ENCODE measurements around the gene CCSER2.

Gene CCSER2

DNA sequence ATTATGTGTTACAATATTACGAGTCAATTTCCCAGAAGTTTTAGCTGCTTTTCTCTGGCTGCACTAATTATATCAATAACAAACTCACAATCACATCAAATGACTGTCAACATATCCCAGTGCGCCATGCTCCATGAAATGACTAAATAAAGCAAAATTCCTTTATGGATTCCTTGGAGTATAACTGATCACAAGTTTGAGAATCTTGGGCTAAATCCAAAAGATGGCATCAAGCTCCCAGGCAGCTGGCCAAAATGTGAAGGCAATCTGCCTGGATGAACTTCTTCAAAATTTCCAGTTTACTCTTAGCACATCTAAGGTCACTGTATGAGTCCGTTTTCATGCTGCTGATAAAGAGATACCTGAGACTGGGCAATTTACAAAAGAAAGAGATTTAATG is 210.8 kb downstream of the CCSER2 start:
- TF ChIP-seq, protein P1, sequence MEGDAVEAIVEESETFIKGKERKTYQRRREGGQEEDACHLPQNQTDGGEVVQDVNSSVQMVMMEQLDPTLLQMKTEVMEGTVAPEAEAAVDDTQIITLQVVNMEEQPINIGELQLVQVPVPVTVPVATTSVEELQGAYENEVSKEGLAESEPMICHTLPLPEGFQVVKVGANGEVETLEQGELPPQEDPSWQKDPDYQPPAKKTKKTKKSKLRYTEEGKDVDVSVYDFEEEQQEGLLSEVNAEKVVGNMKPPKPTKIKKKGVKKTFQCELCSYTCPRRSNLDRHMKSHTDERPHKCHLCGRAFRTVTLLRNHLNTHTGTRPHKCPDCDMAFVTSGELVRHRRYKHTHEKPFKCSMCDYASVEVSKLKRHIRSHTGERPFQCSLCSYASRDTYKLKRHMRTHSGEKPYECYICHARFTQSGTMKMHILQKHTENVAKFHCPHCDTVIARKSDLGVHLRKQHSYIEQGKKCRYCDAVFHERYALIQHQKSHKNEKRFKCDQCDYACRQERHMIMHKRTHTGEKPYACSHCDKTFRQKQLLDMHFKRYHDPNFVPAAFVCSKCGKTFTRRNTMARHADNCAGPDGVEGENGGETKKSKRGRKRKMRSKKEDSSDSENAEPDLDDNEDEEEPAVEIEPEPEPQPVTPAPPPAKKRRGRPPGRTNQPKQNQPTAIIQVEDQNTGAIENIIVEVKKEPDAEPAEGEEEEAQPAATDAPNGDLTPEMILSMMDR (IDR thresholded peaks at IDR 0.05), result no peak
- Histone ChIP-seq H3K4me3 (no peak overlapping the region), H3K27ac (no peak overlapping the region), H3K9me3 (no peaks in the 10 kb centered on the region), H3K4me1 (peaks cover 0 to 13% (median 11%) of the 10 kb centered on the region in 4 donors), H3K27me3 (peaks cover 0 to 24% of the 10 kb centered on the region in 2 donors), H3K36me3 (no peaks in the 10 kb centered on the region)
- DNase-seq, result no peak
- intact Hi-C loops (cut with DNase I; ENCODE audit: low total_unique reads), result loop anchor here (2.0 kb wide), 1 partner anchor 164 kb away; no protein-coding TSS in a partner anchor

DNA sequence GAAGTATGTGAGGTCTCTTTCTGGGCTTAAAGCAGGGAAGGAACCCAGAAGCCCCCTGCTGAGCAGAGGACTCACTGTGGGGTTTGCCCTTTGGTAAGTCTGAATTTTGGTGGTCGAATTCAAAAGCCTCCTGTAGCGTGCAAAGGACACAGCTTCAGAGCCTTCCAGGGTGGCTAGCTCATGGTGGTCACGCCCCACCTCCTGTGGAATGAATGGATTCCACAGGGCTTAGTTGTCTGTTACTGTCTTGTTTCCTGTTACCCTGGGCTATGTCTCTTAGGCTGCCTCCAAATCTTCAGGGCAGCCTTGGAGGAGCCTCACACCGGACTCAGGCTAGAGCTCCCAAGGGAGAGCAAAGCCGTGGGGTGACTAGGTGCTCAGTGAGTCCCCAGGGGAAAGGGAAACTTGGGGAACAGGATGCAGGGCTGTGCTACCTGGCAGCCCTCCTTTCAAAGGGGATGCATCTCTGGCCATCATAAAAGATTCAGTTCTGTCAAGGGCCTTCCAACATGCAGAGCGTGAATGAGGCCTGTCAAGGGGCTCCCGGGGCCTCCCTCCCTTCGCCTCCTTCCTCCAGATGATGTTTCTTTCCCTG is 211.7 kb downstream of the CCSER2 start:
- Histone ChIP-seq H3K4me1 (peaks cover 0 to 13% (median 11%) of the 10 kb centered on the region in 4 donors), H3K27me3 (peaks cover 0 to 24% of the 10 kb centered on the region in 2 donors), H3K9me3 (no peaks in the 10 kb centered on the region), H3K36me3 (no peaks in the 10 kb centered on the region), H3K27ac (no peak overlapping the region), H3K4me3 (peak overlapping the region in 1 of 2 donors; percentile 50)
- intact Hi-C loops (cut with DNase I; ENCODE audit: low total_unique reads), result loop anchor here (5.0 kb wide), 1 partner anchor 1837 kb away; no protein-coding TSS in a partner anchor
- DNase-seq, result no peak
- TF ChIP-seq, protein P1 (IDR thresholded peaks at IDR 0.05), result no peak

DNA sequence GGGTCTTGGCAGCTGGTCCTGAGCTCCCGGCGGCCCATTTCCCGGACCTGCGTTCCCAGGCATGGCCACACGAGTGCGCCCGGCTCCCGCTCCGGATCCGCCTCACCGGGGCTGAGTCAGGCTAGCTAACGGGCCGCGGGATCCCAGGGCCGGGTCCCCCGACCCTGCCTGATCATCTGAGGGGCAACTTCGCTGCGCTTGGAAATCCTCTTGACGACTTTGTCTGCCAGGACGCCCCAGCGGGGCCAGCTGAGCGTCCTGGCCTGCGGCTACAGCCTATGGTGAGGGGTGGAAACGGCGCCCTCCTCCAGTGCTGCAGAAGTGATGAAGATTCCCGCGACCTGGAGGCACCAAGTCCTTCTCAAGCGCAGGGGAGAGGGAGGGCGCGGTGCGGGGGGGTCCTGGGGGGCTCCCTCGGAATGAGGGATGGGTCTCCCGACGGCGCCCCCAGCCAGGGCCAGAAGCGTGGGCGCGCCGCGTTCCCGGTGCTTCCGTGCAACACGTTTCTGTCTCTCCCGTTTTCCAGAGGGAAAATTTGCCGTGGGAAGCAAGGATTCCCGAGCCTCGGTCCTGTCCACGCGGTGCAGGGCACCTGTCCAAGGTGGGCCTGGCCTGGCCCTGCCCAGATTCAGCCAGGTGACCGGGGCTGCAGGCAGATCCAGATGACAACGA is 212.4 kb downstream of the CCSER2 start:
- H3K27ac ChIP-seq, result no peak overlapping the region
- peak in 1 of 2 donors; percentile 42 for DNase-seq
- intact Hi-C loops (cut with DNase I; ENCODE audit: low total_unique reads), result loop anchor here (5.0 kb wide), 1 partner anchor 1837 kb away; no protein-coding TSS in a partner anchor
- no peaks in the 10 kb centered on the region for H3K9me3 ChIP-seq
- TF ChIP-seq, protein P1 (IDR thresholded peaks at IDR 0.05), result peak; percentile 70 to 78
- H3K36me3 ChIP-seq, result no peaks in the 10 kb centered on the region
- H3K4me1 ChIP-seq, result peaks cover 0 to 13% (median 11%) of the 10 kb centered on the region in 4 donors
- peaks cover 0 to 24% of the 10 kb centered on the region in 2 donors for H3K27me3 ChIP-seq
- H3K4me3 ChIP-seq, result peak overlapping the region; percentile 22 to 50

- peaks cover 0 to 24% of the 10 kb centered on the region in 2 donors for H3K27me3 ChIP-seq
- DNase-seq, result no peak
- intact Hi-C loops (cut with DNase I; ENCODE audit: low total_unique reads), result loop anchor here (5.0 kb wide), 1 partner anchor 1836 kb away; no protein-coding TSS in a partner anchor
- no peaks in the 10 kb centered on the region for H3K9me3 ChIP-seq
- TF ChIP-seq, protein P1 (IDR thresholded peaks at IDR 0.05), result no peak
- no peak overlapping the region for H3K27ac ChIP-seq
- no peak overlapping the region for H3K4me3 ChIP-seq
- H3K4me1 ChIP-seq, result peaks cover 0 to 13% (median 11%) of the 10 kb centered on the region in 4 donors
- no peaks in the 10 kb centered on the region for H3K36me3 ChIP-seq
Measured at GRCh38 chr10:84541289-84541637, 212.9 kb downstream of the CCSER2 start.

DNA sequence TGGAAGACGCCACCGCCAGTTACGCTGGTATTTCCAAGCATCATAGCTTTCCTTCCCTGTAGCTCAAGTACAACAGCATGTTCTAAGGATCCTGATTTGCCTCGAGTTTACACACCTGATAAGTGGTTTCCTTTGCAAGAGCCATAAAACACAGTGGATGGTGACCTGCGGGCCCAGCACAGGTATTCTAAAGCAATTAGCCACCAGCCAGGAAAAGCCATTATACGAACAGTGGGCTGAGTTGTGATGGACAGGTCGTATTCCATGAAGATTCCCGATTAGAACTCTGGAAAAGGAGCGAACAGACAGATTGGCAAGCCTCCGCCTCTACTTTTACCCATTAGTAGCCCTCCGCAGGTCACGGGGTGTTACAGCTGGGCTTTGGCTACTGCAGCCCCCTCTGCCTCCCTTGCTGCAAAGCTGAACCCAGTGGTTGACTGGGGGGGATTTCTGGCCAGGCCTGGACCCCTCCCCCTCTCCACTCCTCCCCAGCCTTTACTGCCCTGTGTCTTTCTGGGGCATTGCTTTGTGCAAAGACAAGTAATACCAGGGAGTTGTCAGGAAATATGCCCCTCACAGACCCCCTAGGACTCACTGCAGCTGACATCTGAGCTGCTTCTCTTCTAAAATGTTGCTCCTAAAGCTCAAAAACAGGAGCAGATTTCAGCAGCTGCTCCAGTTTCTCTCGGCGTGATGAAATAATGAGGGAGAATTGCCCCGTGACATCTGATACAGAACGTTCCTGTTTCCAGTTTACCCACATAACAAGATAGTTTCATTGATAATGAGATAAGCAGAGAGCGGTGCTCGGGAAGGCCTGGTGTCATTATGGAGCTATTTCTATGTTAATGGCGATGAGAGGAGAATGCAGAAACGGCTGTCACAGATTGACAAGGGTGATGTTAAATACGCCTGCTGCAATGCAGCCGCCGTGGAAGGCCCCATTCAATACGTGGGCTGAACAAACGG is 214.4 kb downstream of the CCSER2 start:
- Histone ChIP-seq H3K4me1 (peaks cover 0 to 13% (median 11%) of the 10 kb centered on the region in 4 donors), H3K27ac (no peak overlapping the region), H3K9me3 (no peaks in the 10 kb centered on the region), H3K36me3 (no peaks in the 10 kb centered on the region), H3K4me3 (no peak overlapping the region), H3K27me3 (peaks cover 0 to 22% of the 10 kb centered on the region in 2 donors)
- intact Hi-C loops (cut with DNase I; ENCODE audit: low total_unique reads), result loop anchor here (5.0 kb wide), 1 partner anchor 1834 kb away; no protein-coding TSS in a partner anchor
- TF ChIP-seq, protein P1 (IDR thresholded peaks at IDR 0.05), result no peak
- DNase-seq, result no peak
